ENCODE data around the gene GSDME. TPM values are rescaled to one million over a fixed set of nuclear protein-coding genes. Genes with fewer than 3 reads are reported as not detected.

GSDME gene
- total and polyA plus RNA-seq, 10 of the 15 experiments (the other 5 are each of a cell fraction or from before 2014, with no cell fraction given) = 23.7 to 245 (median 128) TPM

DNA sequence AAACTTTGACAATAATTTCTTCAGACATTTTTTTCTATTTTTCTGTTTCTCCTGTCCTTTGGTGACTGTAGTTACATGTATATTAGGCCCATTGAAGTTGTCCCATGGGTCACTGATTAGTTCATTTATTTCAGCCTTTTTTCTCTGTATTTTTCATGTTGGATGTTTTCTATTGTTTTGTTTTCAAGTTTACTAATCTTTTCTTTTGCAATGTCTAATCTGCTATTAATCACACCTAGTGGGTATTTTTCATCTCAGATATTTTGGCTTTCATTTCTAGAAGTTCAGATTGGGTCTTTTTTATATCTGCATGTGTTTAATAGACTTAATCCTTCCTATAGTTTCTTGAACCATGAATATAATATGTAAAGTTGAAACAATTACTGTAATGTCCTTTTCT is 99.3 kb downstream of the GSDME start:
- intact Hi-C loops (cut with micrococcal nuclease; ENCODE audit: unreplicated experiment) (no loop called here), in situ Hi-C loops (cut with MboI) (no loop called here)
- CTCF ChIA-PET = interaction anchor here (0.6 kb wide), 1 partner anchor 83 kb away, joined by 3 read pairs; no protein-coding TSS in a partner anchor
- H4K20me1 ChIP-seq (ENCODE audit: control insufficient read depth, insufficient read depth) = no peaks in the 10 kb centered on the region
- no peaks in the 10 kb centered on the region; the same call in 1 of the 2 replicates for H3K79me2 ChIP-seq (ENCODE audit: control insufficient read depth, insufficient read depth, low read length)
- RAD21 ChIA-PET (ENCODE audit: unreplicated experiment) = no interaction called here
- no peak overlapping the region for H3K4me2 ChIP-seq (ENCODE audit: control insufficient read depth, insufficient read depth)
- H2AFZ ChIP-seq (ENCODE audit: control insufficient read depth, low read depth, low read length) = no peak overlapping the region
- FAIRE-seq = no peak
- H3K4me3 ChIP-seq = no peak overlapping the region
- no peak overlapping the region for H3K9ac ChIP-seq (ENCODE audit: control insufficient read depth, insufficient read depth, low read length)
- SMC1A ChIA-PET (ENCODE audit: uncharacterized antibody, unreplicated experiment) = no interaction called here
- peaks cover 3% of the 10 kb centered on the region; the same call in 1 of the 2 replicates for H3K4me1 ChIP-seq (ENCODE audit: control insufficient read depth, insufficient read depth, low read length)
- BruUV-seq (replicated peaks) = no TSS peak
- no peak overlapping the region for H3K27ac ChIP-seq (ENCODE audit: control insufficient read depth, insufficient read depth)
- no peaks in the 10 kb centered on the region; a peak in 1 of 4 replicates for H3K36me3 ChIP-seq (ENCODE audit: control insufficient read depth in 2 of 2, insufficient read depth in 2 of 2, low read length in 1 of 2)
- POLR2A ChIA-PET = no interaction called here
- H3K9me3 ChIP-seq (replicated peaks; ENCODE audit: control insufficient read depth, insufficient read depth, low read length) = no peaks in the 10 kb centered on the region
- no peaks in the 10 kb centered on the region for H3K27me3 ChIP-seq (replicated peaks in 1 of 2; ENCODE audit: control insufficient read depth in 2 of 2, insufficient read depth in 2 of 2, low read length in 1 of 2)
- no peak for ATAC-seq
- no peak for DNase-seq (ENCODE audit: low read depth, low spot score)
- no peak for TF ChIP-seq CTCF (IDR thresholded peaks at IDR 0.05 in 2 of 3, conservative IDR thresholded peaks at IDR 0.05 in 1 of 3; ENCODE audit: control insufficient read depth in 2 of 3, extremely low read depth in 1 of 3, insufficient read depth in 1 of 3, low read depth in 3 of 3, low read length in 3 of 3)
- no peak for TF ChIP-seq EED (IDR thresholded peaks at IDR 0.05; ENCODE audit: low read depth)
- TF ChIP-seq SMAD5 (IDR thresholded peaks at IDR 0.05; ENCODE audit: low read depth) = no peak
- no peak for TF ChIP-seq BACH1 (IDR thresholded peaks at IDR 0.05; ENCODE audit: borderline replicate concordance)
- TF ChIP-seq SMAD1 (IDR thresholded peaks at IDR 0.05; ENCODE audit: low read depth, partially characterized antibody) = no peak
- TF ChIP-seq BRCA1 (IDR thresholded peaks at IDR 0.05; ENCODE audit: low read depth, low read length) = no peak
- TF ChIP-seq IKZF1 (conservative IDR thresholded peaks at IDR 0.05) = no peak
- no peak for TF ChIP-seq CBFB (IDR thresholded peaks at IDR 0.05; ENCODE audit: low read depth)
- no peak for TF ChIP-seq ZNF24 (IDR thresholded peaks at IDR 0.05)
- TF ChIP-seq MTA2 (IDR thresholded peaks at IDR 0.05; ENCODE audit: low read depth) = no peak
- no peak for TF ChIP-seq ATF7 (IDR thresholded peaks at IDR 0.05; ENCODE audit: low read depth)
- TF ChIP-seq HCFC1 (IDR thresholded peaks at IDR 0.05; ENCODE audit: low read length) = no peak
- no peak for TF ChIP-seq REST (IDR thresholded peaks at IDR 0.05; ENCODE audit: low read depth, low read length)
- TF ChIP-seq, protein P1, sequence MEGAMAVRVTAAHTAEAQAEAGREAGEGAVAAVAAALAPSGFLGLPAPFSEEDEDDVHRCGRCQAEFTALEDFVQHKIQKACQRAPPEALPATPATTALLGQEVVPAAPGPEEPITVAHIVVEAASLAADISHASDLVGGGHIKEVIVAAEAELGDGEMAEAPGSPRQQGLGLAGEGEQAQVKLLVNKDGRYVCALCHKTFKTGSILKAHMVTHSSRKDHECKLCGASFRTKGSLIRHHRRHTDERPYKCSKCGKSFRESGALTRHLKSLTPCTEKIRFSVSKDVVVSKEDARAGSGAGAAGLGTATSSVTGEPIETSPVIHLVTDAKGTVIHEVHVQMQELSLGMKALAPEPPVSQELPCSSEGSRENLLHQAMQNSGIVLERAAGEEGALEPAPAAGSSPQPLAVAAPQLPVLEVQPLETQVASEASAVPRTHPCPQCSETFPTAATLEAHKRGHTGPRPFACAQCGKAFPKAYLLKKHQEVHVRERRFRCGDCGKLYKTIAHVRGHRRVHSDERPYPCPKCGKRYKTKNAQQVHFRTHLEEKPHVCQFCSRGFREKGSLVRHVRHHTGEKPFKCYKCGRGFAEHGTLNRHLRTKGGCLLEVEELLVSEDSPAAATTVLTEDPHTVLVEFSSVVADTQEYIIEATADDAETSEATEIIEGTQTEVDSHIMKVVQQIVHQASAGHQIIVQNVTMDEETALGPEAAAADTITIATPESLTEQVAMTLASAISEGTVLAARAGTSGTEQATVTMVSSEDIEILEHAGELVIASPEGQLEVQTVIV (IDR thresholded peaks at IDR 0.05; ENCODE audit: borderline replicate concordance, partially characterized antibody) = no peak
- no peak for TF ChIP-seq SKIL (IDR thresholded peaks at IDR 0.05; ENCODE audit: low read depth, poor library complexity, severe bottlenecking)
